Activated naive CD4-positive, alpha-beta T cell treated with anti-CD3 and anti-CD28 coated beads, Interleukin-2, amount 50 U/mL, for 72 hours (primary cell): ENCODE results near the gene PDE3A. TPM values are rescaled to one million over a fixed set of nuclear protein-coding genes. Genes with fewer than 3 reads are reported as not detected.
"Not testable (repeated sequence)": the region's sequence is repeated elsewhere in the genome, so short reads cannot be mapped to it uniquely, and the experiment has no call there.

ENCODE experiments used
- ATAC-seq, 2 donors: fragments of 150-1000 bp; cut with Tn5 transposase; 2 replicates each; pipeline ENCODE4 v1.10.0; 2021; ENCODE audit warnings: mild to moderate bottlenecking in 2 of 2, moderate library complexity in 2 of 2
- DNase-seq, 2 donors: peaks; one replicate each; pipeline ENCODE4 v3.0.0; 2021 to 2022; ENCODE audit warnings: low spot score in 2 of 2
- H3K27ac Mint-ChIP-seq, 2 donors: one replicate each; pipeline ENCODE4 v1.8.0; 2022; ENCODE audit warnings: mild to moderate bottlenecking in 2 of 2, mixed read lengths in 2 of 2
- H3K36me3 Mint-ChIP-seq, 2 donors: one replicate each; pipeline ENCODE4 v1.8.0; 2022; ENCODE audit warnings: mixed read lengths in 2 of 2
- H3K9me3 Mint-ChIP-seq, 2 donors: one replicate each; pipeline ENCODE4 v1.8.0; 2022; ENCODE audit warnings: mixed read lengths in 2 of 2
- total RNA-seq, 2 donors: library from RNA; stranded (reverse); gene quantifications; one replicate each; pipeline ENCODE4 v1.2.3, GENCODE V29; 2022

Gene PDE3A
- total RNA-seq: not detected

DNA sequence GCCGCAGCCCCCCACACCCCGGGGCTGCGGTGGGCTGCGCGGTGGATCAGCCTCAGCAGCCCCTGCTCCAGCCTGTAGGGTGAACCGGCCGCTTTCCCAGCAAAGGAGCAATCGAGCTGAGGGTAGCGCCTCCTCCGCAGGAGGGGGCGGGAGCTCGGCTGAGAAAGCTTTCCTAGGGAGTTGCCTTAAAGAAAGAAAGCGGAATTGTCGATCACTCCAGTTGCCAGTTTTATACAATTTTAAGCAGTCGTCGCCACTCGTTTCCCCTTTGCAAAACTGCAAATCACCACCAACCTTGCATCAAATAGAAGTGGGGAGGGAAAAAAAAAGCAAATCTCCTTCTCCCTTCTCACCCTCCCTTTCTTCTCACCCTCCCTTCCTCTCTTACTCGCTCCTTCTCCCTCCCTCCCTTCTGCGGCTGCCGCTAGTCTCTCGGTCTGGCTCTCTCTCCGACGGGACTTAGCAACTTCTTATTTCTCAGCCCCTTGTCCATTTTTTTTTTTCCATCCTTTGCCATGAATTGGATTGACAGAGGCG lies at the start of gene PDE3A:
PDE3A (plus strand) TSS at position 424 of the 537 bp plus-strand sequence. CDS start 748 bp downstream, outside the sequence.
- peaks cover 0 to 6% of the 10 kb centered on the region in 2 donors for H3K36me3 Mint-ChIP-seq
- DNase-seq (no peak), ATAC-seq (no peak)

GRCh38 chr12:20319366-20319765 lies 49.0 kb upstream of the PDE3A start:
- ATAC-seq (no peak), DNase-seq (no peak)
- no peak overlapping the region for H3K27ac Mint-ChIP-seq
- no peaks in the 10 kb centered on the region for H3K9me3 Mint-ChIP-seq
- H3K36me3 Mint-ChIP-seq: no peaks in the 10 kb centered on the region

More for the DNA sequence above, at the start of gene PDE3A:
- peak within 1 kb of the TSS in 1 of 2 donors; percentile 57 for H3K27ac Mint-ChIP-seq
- peaks cover 0 to 3% of the 10 kb centered on the region in 2 donors for H3K9me3 Mint-ChIP-seq

- Mint-ChIP-seq H3K9me3 (no peaks in the 10 kb centered on the region), H3K36me3 (no peaks in the 10 kb centered on the region), H3K27ac (no peak overlapping the region)
- no peak for DNase-seq
- no peak for ATAC-seq
These were observed 47.8 kb upstream of the PDE3A start for GRCh38 chr12:20320552-20320951.

- not testable (repeated sequence) for ATAC-seq, H3K27ac Mint-ChIP-seq, H3K9me3 Mint-ChIP-seq
These were observed 37.4 kb upstream of the PDE3A start for GRCh38 chr12:20330826-20331505.

GRCh38 chr12:20339060-20339459 lies 29.3 kb upstream of the PDE3A start:
- ATAC-seq (no peak), DNase-seq (no peak)
- H3K36me3 Mint-ChIP-seq: no peaks in the 10 kb centered on the region

More at GRCh38 chr12:20330826-20331505, 37.4 kb upstream of the PDE3A start:
- H3K36me3 Mint-ChIP-seq, DNase-seq: not testable (repeated sequence)

DNA sequence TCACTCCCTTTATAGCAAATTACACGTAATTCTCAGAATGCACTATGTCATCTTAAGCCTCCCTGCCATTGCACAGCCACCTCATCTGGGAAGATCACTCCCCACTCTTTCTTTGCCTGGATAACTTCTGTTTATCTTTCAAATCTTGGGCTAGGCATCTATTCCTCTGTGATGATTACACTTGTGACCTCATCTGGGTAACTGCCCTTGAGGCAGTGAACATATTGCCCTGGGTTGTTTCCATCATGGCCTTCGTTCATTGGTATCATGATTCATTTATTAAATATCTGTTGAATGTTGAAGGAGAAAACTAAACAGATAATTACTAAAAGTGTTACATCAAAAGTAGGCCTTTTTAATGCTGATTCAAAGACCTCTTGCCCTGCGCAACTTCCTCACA lies 26.2 kb upstream of the PDE3A start:
- ATAC-seq (no peak), DNase-seq (no peak)
- Mint-ChIP-seq H3K9me3 (peaks cover 11 to 17% of the 10 kb centered on the region in 2 donors), H3K27ac (no peak overlapping the region), H3K36me3 (no peaks in the 10 kb centered on the region)

More at GRCh38 chr12:20339060-20339459, 29.3 kb upstream of the PDE3A start:
- Mint-ChIP-seq H3K27ac (no peak overlapping the region), H3K9me3 (peaks cover 11 to 21% of the 10 kb centered on the region in 2 donors)

DNA sequence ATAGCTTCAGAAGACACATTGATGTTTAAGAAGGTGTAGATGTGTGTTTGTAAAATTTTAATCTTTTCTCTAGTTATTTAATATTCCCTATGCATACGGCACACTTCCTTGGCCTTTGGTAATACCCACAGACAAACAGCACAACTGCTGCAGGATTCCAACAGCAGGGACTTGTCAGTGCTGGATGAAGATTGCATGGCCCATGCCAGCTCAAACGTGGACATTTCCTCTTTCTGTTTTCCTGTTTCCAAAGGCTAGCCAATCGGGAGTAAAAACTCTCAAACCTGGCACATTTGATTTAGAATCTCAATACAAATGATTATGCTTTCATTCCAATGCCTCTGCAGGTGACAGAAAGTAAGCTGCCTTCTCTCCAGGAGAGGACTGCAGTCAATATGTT lies 22.5 kb upstream of the PDE3A start:
- H3K36me3 Mint-ChIP-seq: no peaks in the 10 kb centered on the region
- no peak for DNase-seq
- H3K27ac Mint-ChIP-seq: no peak overlapping the region
- peaks cover 6 to 11% of the 10 kb centered on the region in 2 donors for H3K9me3 Mint-ChIP-seq
- no peak for ATAC-seq

- ATAC-seq (no peak), DNase-seq (no peak)
- no peak overlapping the region for H3K27ac Mint-ChIP-seq
- H3K36me3 Mint-ChIP-seq: no peaks in the 10 kb centered on the region
- H3K9me3 Mint-ChIP-seq: peaks cover 1 to 7% of the 10 kb centered on the region in 2 donors
These were observed 18.3 kb upstream of the PDE3A start for GRCh38 chr12:20350026-20350425.

GRCh38 chr12:20350495-20350894 lies 17.8 kb upstream of the PDE3A start:
- no peak overlapping the region for H3K27ac Mint-ChIP-seq
- no peak for ATAC-seq
- peaks cover 3 to 9% of the 10 kb centered on the region in 2 donors for H3K9me3 Mint-ChIP-seq
- H3K36me3 Mint-ChIP-seq: no peaks in the 10 kb centered on the region
- no peak for DNase-seq

DNA sequence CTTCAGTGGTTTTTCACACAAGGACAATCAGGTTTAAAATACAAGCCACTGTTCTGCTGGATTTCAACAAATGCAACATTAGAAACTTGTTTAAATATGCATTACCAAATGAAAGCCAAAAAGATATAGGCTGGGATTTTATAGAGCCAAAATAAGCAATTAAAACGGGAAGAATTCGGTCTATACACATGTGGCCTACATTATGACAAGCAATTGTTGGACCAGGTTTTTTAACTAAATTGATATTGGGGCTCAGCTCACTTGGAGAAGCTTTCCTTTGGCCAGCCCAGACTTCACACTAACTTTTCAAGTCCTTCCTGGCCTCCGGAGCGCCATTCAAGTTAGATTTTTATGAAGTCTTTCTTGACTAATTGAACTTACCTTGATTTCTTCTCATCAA lies 16.9 kb upstream of the PDE3A start:
- no peak for DNase-seq
- Mint-ChIP-seq H3K9me3 (peaks cover 3 to 9% of the 10 kb centered on the region in 2 donors), H3K36me3 (no peaks in the 10 kb centered on the region), H3K27ac (no peak overlapping the region)
- no peak for ATAC-seq

DNA sequence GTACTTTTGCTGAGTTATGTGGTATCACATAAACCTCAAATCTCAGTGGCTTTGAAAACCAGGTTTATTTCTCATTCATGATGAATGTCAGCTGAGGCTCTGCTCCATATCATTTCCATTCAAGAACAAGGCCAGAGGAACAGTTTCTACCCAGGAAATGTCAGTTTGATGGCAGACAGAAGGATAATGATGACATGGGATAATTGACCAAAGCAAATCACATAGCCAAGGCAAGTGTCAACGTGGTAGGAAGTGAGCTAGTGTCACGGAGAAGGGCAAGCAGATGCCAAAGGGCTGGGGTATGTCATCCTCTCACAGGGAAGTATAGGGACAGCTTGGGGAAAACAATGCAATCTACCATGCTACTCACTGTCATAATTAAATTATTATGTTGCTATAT lies 12.3 kb upstream of the PDE3A start:
- peaks cover 3 to 9% of the 10 kb centered on the region in 2 donors for H3K9me3 Mint-ChIP-seq
- DNase-seq: no peak
- ATAC-seq: no peak

GRCh38 chr12:20360407-20360806 lies 7.9 kb upstream of the PDE3A start:
- H3K27ac Mint-ChIP-seq: no peak overlapping the region
- no peak for ATAC-seq
- no peaks in the 10 kb centered on the region for H3K36me3 Mint-ChIP-seq
- H3K9me3 Mint-ChIP-seq: peaks cover 0 to 3% of the 10 kb centered on the region in 2 donors
- DNase-seq: no peak

More for the DNA sequence above, 12.3 kb upstream of the PDE3A start:
- no peak overlapping the region for H3K27ac Mint-ChIP-seq
- H3K36me3 Mint-ChIP-seq: no peaks in the 10 kb centered on the region

DNA sequence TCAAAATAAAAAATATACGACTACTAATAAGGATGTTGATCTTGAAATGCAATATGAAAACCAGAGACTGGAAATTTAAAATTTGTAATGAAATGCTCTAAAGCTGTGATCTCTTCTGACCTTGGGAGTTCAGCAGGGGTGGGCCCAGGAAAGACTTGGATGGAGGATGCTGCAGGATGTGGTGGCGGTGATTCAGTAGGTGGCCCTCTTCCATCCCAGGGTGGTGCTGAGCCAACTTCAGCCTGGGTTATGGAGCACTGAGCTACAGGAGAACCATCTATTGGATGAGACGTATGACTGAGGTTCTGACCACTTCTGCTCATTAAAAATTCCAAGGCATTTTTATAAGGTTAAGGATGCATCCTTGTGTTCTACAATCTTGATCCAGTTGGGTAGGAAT lies 6.9 kb upstream of the PDE3A start:
- no peak for DNase-seq
- no peak for ATAC-seq
- no peaks in the 10 kb centered on the region for H3K36me3 Mint-ChIP-seq
- no peak overlapping the region for H3K27ac Mint-ChIP-seq
- H3K9me3 Mint-ChIP-seq: peaks cover 0 to 3% of the 10 kb centered on the region in 2 donors

DNA sequence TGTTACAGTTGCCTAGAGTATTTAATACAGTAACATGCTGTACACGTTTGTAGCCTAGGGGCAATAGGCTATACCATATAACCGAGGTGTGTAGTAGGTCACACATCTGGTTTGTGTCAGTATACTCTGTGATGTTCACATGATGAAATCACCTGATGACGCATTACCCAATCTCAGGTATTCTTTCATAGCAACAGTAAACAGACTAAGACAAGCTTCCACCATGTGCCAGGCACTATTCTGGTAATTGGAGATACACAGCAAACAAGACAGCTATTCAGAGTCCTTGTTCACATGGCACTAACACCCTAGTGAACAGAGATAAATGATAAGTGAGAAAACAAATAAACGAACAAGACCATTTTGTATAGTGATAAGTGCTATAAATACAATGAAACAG lies 3.8 kb upstream of the PDE3A start:
- Mint-ChIP-seq H3K9me3 (peaks cover 0 to 3% of the 10 kb centered on the region in 2 donors), H3K27ac (no peak overlapping the region), H3K36me3 (peaks cover 0 to 6% of the 10 kb centered on the region in 2 donors)
- no peak for ATAC-seq
- no peak for DNase-seq

DNA sequence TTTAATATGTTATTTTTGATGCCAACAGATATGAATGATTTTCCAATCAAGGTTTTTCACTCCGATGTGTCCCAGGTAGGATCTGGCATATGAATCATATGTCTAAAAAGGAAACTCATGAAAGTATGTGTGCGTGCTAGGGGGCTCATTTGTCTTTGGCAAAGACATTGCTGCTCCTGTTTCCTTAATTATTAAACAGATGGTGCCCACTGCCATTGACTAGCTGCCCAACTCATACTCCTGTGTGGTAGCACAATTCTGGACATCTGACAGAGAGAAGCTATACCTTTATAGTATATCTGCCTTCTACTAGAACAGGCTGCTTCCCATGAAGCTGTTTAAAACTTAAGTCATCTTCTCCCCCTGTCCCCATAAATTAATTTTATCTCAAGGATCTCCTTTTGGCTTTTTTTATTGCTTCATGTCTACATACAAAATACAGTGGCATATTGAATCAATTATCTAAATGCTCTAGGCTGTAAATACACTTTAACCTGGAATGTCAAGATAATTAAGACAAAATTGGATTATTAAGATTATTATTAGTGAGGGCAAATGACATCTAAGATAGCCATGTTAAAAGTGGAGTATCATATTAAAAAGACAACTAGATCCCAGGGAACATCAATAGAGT lies 1.4 kb upstream of the PDE3A start:
- peaks cover 0 to 6% of the 10 kb centered on the region in 2 donors for H3K36me3 Mint-ChIP-seq
- ATAC-seq (no peak), DNase-seq (no peak)
- H3K27ac Mint-ChIP-seq: no peak overlapping the region
- H3K9me3 Mint-ChIP-seq: peaks cover 0 to 3% of the 10 kb centered on the region in 2 donors

- H3K9me3 Mint-ChIP-seq: peaks cover 0 to 3% of the 10 kb centered on the region in 2 donors
- no peak overlapping the region for H3K27ac Mint-ChIP-seq
- DNase-seq: no peak
- no peak for ATAC-seq
- H3K36me3 Mint-ChIP-seq: peaks cover 0 to 6% of the 10 kb centered on the region in 2 donors
These were observed 689 bp upstream of the PDE3A start for GRCh38 chr12:20367583-20368113.

DNA sequence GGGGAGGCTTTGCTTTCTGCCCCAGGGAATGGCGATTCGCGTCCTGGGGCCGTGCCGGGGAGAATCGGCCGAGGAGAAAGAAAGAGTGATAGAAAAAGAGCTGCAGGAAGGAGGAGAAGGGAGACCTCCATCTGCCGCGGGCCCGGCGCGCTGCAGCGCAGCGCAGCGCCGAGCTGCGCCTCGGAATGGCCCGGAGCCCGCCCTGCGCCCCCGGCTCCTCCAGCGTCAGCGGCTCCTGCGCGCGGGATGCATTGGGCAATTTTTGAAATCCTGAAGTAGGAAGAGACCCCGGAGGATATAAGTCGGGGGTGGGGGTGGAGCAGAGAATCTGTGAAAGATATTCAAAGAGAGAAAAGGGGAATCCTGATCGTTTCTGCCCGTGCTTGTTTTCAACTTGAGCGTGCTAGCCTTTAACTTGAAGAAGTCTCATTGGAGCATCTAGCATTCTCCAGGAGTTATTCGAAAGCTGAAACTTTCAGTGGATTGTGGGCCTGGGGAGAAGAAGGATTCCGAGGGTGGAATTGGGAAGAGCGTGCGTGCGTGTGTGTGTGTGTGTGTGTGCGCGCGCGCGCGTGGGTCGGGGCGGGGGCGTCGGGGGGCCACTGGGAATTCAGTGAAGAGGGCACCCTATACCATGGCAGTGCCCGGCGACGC lies 441 bp downstream of the PDE3A start:
- no peak for ATAC-seq
- Mint-ChIP-seq H3K9me3 (peaks cover 0 to 3% of the 10 kb centered on the region in 2 donors), H3K27ac (peak overlapping the region in 1 of 2 donors; percentile 57), H3K36me3 (peaks cover 0 to 6% of the 10 kb centered on the region in 2 donors)
- no peak for DNase-seq
